Parathyroid adenoma (tissue), 2 donors: ENCODE measurements around the gene IL1RAPL1.
"Not testable (repeated sequence)": the region's sequence is repeated elsewhere in the genome, so short reads cannot be mapped to it uniquely, and the experiment has no call there.

Experiments
- H2AFZ ChIP-seq: fragments of 300-600 bp; sonication (generic); one replicate; pipeline ENCODE4 v1.7.0; 2017; ENCODE audit warnings: antibody characterized with exemption, mild to moderate bottlenecking
- H3K27ac ChIP-seq: fragments of 300-600 bp; sonication (generic); one replicate; pipeline ENCODE4 v1.7.0; 2017
- H3K27me3 ChIP-seq: fragments of 300-600 bp; sonication (generic); one replicate; pipeline ENCODE4 v1.7.0; 2017; ENCODE audit warnings: low read length; ENCODE audit not compliant: control insufficient read depth, insufficient read depth
- H3K36me3 ChIP-seq: fragments of 300-600 bp; sonication (generic); one replicate; pipeline ENCODE4 v1.7.0; 2017; ENCODE audit warnings: low read length; ENCODE audit not compliant: control insufficient read depth, insufficient read depth
- H3K4me1 ChIP-seq: fragments of 300-600 bp; sonication (generic); one replicate; pipeline ENCODE4 v1.7.0; 2017; ENCODE audit warnings: control low read depth
- H3K4me2 ChIP-seq: fragments of 300-600 bp; sonication (generic); one replicate; pipeline ENCODE4 v1.7.0; 2017; ENCODE audit warnings: low read length
- H3K4me3 ChIP-seq: fragments of 300-600 bp; sonication (generic); one replicate; pipeline ENCODE4 v1.7.0; 2017; ENCODE audit warnings: low read depth, low read length
- H3K79me2 ChIP-seq: fragments of 300-600 bp; sonication (generic); one replicate; pipeline ENCODE4 v1.7.0; 2017; ENCODE audit warnings: control low read depth
- H3K9ac ChIP-seq: fragments of 300-600 bp; sonication (generic); one replicate; pipeline ENCODE4 v1.7.0; 2017; ENCODE audit warnings: mild to moderate bottlenecking
- H3K9me3 ChIP-seq: fragments of 300-600 bp; sonication (generic); one replicate; pipeline ENCODE4 v1.7.0; 2017; ENCODE audit warnings: low read length; ENCODE audit not compliant: control insufficient read depth
- TF ChIP-seq, protein P1 (sequence below): fragments of 300-600 bp; sonication (generic); IDR thresholded peaks from one replicate; pipeline ENCODE4 v1.7.0; 2017; ENCODE audit warnings: antibody characterized with exemption, mild to moderate bottlenecking
- donor health status: primary hyperparathyroidism.

Gene IL1RAPL1

DNA sequence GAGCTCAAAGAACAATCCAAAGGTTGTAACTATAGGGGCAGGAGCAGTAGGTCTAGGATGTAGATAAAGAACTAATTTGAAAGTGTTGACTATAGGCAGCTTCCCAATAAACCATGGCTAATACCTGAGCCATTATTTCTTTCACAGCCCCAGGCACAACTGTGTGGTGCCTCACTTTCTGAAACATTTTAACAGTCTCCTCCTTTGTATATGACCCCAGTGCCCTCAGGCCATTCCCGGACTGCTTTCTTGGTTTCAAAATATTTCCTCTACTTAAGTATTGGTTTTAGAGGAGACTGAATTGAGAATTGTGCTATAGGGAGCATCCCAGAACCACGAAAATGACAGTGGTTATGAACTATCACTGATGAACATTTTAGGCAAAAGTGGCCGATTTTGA is 728.7 kb downstream of the IL1RAPL1 start:
- Histone ChIP-seq H3K4me1 (no peaks in the 10 kb centered on the region), H3K36me3 (no peaks in the 10 kb centered on the region), H3K9me3 (no peaks in the 10 kb centered on the region), H3K27ac (no peak overlapping the region), H2AFZ (no peak overlapping the region), H3K27me3 (no peaks in the 10 kb centered on the region), H3K4me2 (no peak overlapping the region), H3K4me3 (no peak overlapping the region), H3K9ac (no peak overlapping the region), H3K79me2 (no peaks in the 10 kb centered on the region)
- TF ChIP-seq, protein P1, sequence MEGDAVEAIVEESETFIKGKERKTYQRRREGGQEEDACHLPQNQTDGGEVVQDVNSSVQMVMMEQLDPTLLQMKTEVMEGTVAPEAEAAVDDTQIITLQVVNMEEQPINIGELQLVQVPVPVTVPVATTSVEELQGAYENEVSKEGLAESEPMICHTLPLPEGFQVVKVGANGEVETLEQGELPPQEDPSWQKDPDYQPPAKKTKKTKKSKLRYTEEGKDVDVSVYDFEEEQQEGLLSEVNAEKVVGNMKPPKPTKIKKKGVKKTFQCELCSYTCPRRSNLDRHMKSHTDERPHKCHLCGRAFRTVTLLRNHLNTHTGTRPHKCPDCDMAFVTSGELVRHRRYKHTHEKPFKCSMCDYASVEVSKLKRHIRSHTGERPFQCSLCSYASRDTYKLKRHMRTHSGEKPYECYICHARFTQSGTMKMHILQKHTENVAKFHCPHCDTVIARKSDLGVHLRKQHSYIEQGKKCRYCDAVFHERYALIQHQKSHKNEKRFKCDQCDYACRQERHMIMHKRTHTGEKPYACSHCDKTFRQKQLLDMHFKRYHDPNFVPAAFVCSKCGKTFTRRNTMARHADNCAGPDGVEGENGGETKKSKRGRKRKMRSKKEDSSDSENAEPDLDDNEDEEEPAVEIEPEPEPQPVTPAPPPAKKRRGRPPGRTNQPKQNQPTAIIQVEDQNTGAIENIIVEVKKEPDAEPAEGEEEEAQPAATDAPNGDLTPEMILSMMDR, result no peak

DNA sequence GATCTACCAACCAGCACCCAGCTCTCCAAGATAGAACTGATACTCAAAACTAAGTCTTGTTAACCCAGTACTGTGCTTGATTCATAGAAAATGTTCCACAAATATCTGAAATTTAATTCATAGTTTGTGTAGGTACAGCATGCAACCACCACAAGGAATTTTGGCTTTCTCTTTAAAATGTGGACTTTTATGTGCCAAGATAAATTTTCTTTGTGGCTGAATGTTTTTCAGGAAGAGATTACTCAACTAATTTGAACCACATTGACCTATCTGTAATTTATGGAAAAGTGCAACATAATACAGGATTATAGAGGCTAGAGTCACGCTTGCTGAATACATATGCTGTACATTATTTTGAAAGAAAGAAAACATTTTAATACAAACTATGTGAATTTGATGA is 730.8 kb downstream of the IL1RAPL1 start:
- no peaks in the 10 kb centered on the region for H3K36me3 ChIP-seq
- no peaks in the 10 kb centered on the region for H3K4me1 ChIP-seq
- TF ChIP-seq, protein P1, result no peak
- no peak overlapping the region for H3K4me3 ChIP-seq
- H3K4me2 ChIP-seq, result no peak overlapping the region
- H3K27me3 ChIP-seq, result no peaks in the 10 kb centered on the region
- H3K79me2 ChIP-seq, result no peaks in the 10 kb centered on the region
- H3K27ac ChIP-seq, result no peak overlapping the region
- H2AFZ ChIP-seq, result no peak overlapping the region
- no peaks in the 10 kb centered on the region for H3K9me3 ChIP-seq
- no peak overlapping the region for H3K9ac ChIP-seq

DNA sequence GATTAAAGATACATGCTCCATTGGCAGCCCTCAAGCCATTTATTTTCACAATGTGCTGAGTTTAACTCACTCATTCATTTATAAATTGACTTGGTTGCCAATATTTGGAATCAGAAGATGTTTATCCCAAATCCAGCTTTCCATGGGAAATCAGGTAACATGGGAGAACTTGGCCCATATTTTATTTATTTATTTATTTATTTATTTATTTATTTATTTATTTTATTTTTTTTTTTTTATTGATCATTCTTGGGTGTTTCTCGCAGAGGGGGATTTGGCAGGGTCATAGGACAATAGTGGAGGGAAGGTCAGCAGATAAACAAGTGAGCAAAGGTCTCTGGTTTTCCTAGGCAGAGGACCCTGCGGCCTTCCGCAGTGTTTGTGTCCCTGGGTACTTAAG is 745.2 kb downstream of the IL1RAPL1 start:
- H3K4me1 ChIP-seq, H3K36me3 ChIP-seq, H3K4me2 ChIP-seq, H3K9ac ChIP-seq, H3K79me2 ChIP-seq, H3K9me3 ChIP-seq, H2AFZ ChIP-seq, H3K27ac ChIP-seq, H3K4me3 ChIP-seq, H3K27me3 ChIP-seq: not testable (repeated sequence)

DNA sequence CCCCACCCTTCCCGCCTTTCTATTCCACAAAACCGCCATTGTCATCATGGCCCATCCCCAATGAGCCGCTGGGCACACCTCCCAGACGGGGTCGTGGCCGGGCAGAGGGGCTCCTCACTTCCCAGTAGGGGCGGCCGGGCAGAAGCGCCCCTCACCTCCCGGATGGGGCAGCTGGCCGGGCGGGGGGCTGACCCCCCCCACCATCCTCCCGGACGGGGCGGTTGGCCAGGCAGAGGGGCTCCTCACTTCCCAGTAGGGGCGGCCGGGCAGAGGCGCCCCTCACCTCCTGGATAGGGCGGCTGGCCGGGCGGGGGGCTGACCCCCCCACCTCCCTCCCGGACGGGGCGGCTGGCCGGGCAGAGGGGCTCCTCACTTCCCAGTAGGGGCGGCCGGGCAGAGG is 745.8 kb downstream of the IL1RAPL1 start:
- H3K4me2 ChIP-seq, H3K4me1 ChIP-seq, H3K27me3 ChIP-seq, H2AFZ ChIP-seq, H3K79me2 ChIP-seq, H3K4me3 ChIP-seq, H3K27ac ChIP-seq, H3K9me3 ChIP-seq, H3K36me3 ChIP-seq, H3K9ac ChIP-seq: not testable (repeated sequence)

DNA sequence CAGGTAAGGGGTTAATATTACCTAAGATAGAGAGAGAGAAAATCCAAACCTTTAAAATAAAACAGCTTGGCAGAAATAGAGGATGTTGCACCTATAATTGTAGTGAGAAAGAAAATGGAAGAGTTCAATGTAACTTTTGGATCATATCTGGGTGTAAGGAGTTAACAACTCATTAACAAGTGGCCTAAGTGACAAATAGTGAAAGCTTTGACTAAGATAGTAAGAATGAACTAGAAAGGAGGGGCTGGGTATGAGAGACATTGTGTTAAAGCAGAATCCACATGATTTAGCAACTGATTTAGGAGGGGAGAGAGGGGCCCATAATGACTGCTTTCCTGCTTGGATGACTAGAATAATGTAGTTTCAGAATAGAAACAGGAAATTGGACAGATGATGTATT is 761.0 kb downstream of the IL1RAPL1 start:
- Histone ChIP-seq H3K4me3 (no peak overlapping the region), H3K79me2 (no peaks in the 10 kb centered on the region), H2AFZ (no peak overlapping the region), H3K27me3 (no peaks in the 10 kb centered on the region), H3K9me3 (no peaks in the 10 kb centered on the region), H3K4me2 (no peak overlapping the region), H3K27ac (no peak overlapping the region), H3K9ac (no peak overlapping the region), H3K36me3 (no peaks in the 10 kb centered on the region), H3K4me1 (no peaks in the 10 kb centered on the region)
- TF ChIP-seq, protein P1, result no peak

DNA sequence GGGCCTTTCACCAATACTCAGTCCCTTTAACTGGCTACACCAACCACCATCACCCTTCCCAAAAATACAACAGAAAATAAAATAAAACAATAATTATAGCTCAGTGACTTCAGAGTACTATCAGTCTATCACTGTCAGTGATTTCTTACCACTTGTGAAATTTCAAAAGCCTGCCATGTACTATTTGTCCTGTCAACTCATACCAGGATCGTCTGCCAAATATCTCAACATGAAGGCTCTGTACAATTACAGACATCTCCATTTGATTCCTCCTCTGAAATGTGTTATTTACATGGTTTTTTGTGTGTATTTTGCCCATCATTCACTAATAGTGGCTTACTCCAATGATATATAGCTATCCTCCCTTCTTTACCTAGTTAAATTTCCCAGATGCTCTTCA is 772.0 kb downstream of the IL1RAPL1 start:
- Histone ChIP-seq H3K27me3 (no peaks in the 10 kb centered on the region), H3K9me3 (no peaks in the 10 kb centered on the region), H3K4me2 (no peak overlapping the region), H3K27ac (no peak overlapping the region), H3K4me3 (no peak overlapping the region), H3K36me3 (no peaks in the 10 kb centered on the region), H2AFZ (no peak overlapping the region), H3K9ac (no peak overlapping the region), H3K4me1 (no peaks in the 10 kb centered on the region), H3K79me2 (no peaks in the 10 kb centered on the region)
- TF ChIP-seq, protein P1, result no peak

DNA sequence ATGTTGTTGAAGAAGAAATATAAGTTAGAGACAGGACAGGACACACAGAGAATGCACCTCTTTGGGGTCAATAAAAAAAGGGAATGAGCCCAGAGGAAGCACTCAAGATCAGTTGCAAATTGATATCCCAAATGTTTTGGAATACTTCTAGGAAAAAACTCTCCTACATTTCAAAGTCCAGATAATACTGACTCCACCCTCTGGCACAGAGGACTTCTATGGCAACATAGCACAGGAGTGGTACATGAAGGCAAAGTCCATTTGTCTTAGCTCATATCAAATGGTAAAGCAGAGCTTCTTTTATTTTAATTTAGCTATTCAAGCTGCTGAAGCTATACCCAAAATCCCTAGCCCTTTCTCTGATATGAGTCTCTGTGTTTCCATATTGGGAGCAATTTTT is 787.5 kb downstream of the IL1RAPL1 start:
- not testable (repeated sequence) for H3K27me3 ChIP-seq, H3K4me2 ChIP-seq, H3K9me3 ChIP-seq, H3K27ac ChIP-seq, H3K4me3 ChIP-seq, H2AFZ ChIP-seq, H3K79me2 ChIP-seq, H3K9ac ChIP-seq, H3K4me1 ChIP-seq, H3K36me3 ChIP-seq
